Measurements from ENCODE around the gene MDN1.

Gene MDN1

DNA sequence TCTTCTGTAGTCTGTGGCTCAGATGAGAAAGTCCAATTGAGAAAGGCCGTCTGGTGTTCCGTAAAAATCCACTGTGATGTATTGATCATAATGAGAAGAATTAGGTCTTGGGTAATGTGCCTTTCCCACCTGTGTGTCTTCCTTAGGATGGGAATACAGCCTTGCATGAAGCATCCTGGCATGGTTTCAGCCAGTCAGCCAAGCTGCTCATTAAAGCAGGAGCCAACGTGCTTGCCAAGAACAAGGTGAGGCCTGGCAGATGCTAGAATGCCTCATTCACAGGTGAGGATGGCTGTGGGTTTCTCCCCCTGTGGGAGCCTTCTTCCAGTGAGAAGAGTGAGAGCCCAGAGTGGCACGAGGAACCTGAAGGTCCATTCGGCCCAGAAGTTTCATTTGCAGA lies 213.7 kb downstream of the MDN1 start:
- H2AFZ ChIP-seq (ENCODE audit: insufficient read depth, low read length, poor library complexity) = no peak overlapping the region
- no peaks in the 10 kb centered on the region for H3K79me1 ChIP-seq (ENCODE audit: low read length)
- no peaks in the 10 kb centered on the region for H3K79me2 ChIP-seq (ENCODE audit: control insufficient read depth, insufficient read depth, low read length, poor library complexity)
- no peaks in the 10 kb centered on the region for H3K27me3 ChIP-seq (ENCODE audit: insufficient read depth, low read length)
- no peak overlapping the region for H2AK5ac ChIP-seq (ENCODE audit: low read length)
- no peak overlapping the region for H4K8ac ChIP-seq (ENCODE audit: low read depth, low read length)
- H3K4me1 ChIP-seq (ENCODE audit: control insufficient read depth in 1 of 2, insufficient read depth in 2 of 2, low read length in 2 of 2) = no peaks in the 10 kb centered on the region
- no peak for DNase-seq
- H3K9me3 ChIP-seq (ENCODE audit: insufficient read depth, low read depth, low read length) = no peaks in the 10 kb centered on the region
- H3K27ac ChIP-seq (ENCODE audit: low read depth, low read length) = no peak overlapping the region
- H3K4me3 ChIP-seq (ENCODE audit: low read depth, low read length) = no peak overlapping the region
- H3K9ac ChIP-seq (ENCODE audit: low read length) = peak overlapping the region; percentile 8
- no peak overlapping the region for H4K91ac ChIP-seq (ENCODE audit: low read depth, low read length)
- H3K4ac ChIP-seq (ENCODE audit: low read depth, low read length) = no peak overlapping the region
- H3K14ac ChIP-seq (ENCODE audit: low read length) = no peak overlapping the region
- H2BK12ac ChIP-seq (ENCODE audit: low read length) = no peak overlapping the region
- H2BK5ac ChIP-seq (ENCODE audit: low read depth, low read length, poor library complexity) = no peak overlapping the region
- no CpG with 5 or more reads among the region's 5 CpGs for WGBS (ENCODE audit: extremely low coverage, insufficient coverage, insufficient read length)
- no peak overlapping the region for H4K12ac ChIP-seq (ENCODE audit: low read depth, low read length)
- H2BK120ac ChIP-seq (ENCODE audit: insufficient read depth, low read length, poor library complexity) = no peak overlapping the region
- H3K18ac ChIP-seq (ENCODE audit: low read length) = no peak overlapping the region
- H3K23ac ChIP-seq (ENCODE audit: low read length) = no peak overlapping the region
- no peak overlapping the region for H3K4me2 ChIP-seq (ENCODE audit: low read length)
- peaks cover 18 to 19% of the 10 kb centered on the region in 2 experiments for H3K36me3 ChIP-seq (ENCODE audit: control insufficient read depth in 1 of 2, insufficient read depth in 2 of 2, low read length in 2 of 2)

DNA sequence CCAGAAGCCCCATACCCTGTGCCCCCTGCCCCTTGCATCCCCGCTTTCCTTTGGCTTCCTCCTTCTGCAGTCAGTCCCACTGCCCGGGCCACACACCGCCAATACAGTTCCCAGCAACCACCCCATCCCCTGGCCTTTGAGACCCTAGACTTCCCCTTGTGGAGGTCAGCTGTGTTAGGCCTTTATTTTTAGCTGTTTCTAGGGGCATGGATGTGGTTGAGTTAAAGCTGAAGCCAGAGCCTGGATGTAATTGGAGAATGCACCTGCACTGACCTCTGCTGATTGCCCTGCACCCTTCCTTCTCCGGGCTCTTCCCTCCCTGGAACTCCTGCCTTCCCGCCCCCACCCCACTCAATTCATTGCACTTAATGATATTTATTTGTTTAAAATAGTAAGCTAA lies 214.9 kb downstream of the MDN1 start:
- Histone ChIP-seq H2AFZ (ENCODE audit: insufficient read depth, low read length, poor library complexity) (no peak overlapping the region), H4K91ac (ENCODE audit: low read depth, low read length) (no peak overlapping the region), H3K23ac (ENCODE audit: low read length) (no peak overlapping the region), H2BK12ac (ENCODE audit: low read length) (no peak overlapping the region), H3K4me2 (ENCODE audit: low read length) (no peak overlapping the region), H3K9ac (ENCODE audit: low read length) (no peak overlapping the region), H4K12ac (ENCODE audit: low read depth, low read length) (no peak overlapping the region), H3K4me1 (ENCODE audit: control insufficient read depth in 1 of 2, insufficient read depth in 2 of 2, low read length in 2 of 2) (no peaks in the 10 kb centered on the region), H4K8ac (ENCODE audit: low read depth, low read length) (no peak overlapping the region), H2BK5ac (ENCODE audit: low read depth, low read length, poor library complexity) (no peak overlapping the region), H2BK120ac (ENCODE audit: insufficient read depth, low read length, poor library complexity) (no peak overlapping the region), H3K9me3 (ENCODE audit: insufficient read depth, low read depth, low read length) (no peaks in the 10 kb centered on the region), H3K79me2 (ENCODE audit: control insufficient read depth, insufficient read depth, low read length, poor library complexity) (no peaks in the 10 kb centered on the region), H3K36me3 (ENCODE audit: control insufficient read depth in 1 of 2, insufficient read depth in 2 of 2, low read length in 2 of 2) (peaks cover 18% of the 10 kb centered on the region in 2 experiments), H3K4me3 (ENCODE audit: low read depth, low read length) (no peak overlapping the region), H3K27me3 (ENCODE audit: insufficient read depth, low read length) (no peaks in the 10 kb centered on the region), H3K4ac (ENCODE audit: low read depth, low read length) (no peak overlapping the region), H3K79me1 (ENCODE audit: low read length) (no peaks in the 10 kb centered on the region), H3K14ac (ENCODE audit: low read length) (no peak overlapping the region), H3K18ac (ENCODE audit: low read length) (no peak overlapping the region), H3K27ac (ENCODE audit: low read depth, low read length) (no peak overlapping the region), H2AK5ac (ENCODE audit: low read length) (no peak overlapping the region)
- WGBS (ENCODE audit: extremely low coverage, insufficient coverage, insufficient read length) = no CpG with 5 or more reads among the region's 5 CpGs
- DNase-seq = no peak

- Histone ChIP-seq H4K8ac (ENCODE audit: low read depth, low read length) (no peak overlapping the region), H3K79me1 (ENCODE audit: low read length) (no peaks in the 10 kb centered on the region), H3K4ac (ENCODE audit: low read depth, low read length) (no peak overlapping the region), H3K4me2 (ENCODE audit: low read length) (no peak overlapping the region), H3K9ac (ENCODE audit: low read length) (no peak overlapping the region), H2BK120ac (ENCODE audit: insufficient read depth, low read length, poor library complexity) (no peak overlapping the region), H2BK5ac (ENCODE audit: low read depth, low read length, poor library complexity) (no peak overlapping the region), H3K23ac (ENCODE audit: low read length) (no peak overlapping the region), H4K91ac (ENCODE audit: low read depth, low read length) (no peak overlapping the region), H2AFZ (ENCODE audit: insufficient read depth, low read length, poor library complexity) (no peak overlapping the region), H3K36me3 (ENCODE audit: control insufficient read depth in 1 of 2, insufficient read depth in 2 of 2, low read length in 2 of 2) (peaks cover 12 to 15% of the 10 kb centered on the region in 2 experiments), H3K4me3 (ENCODE audit: low read depth, low read length) (no peak overlapping the region), H3K4me1 (ENCODE audit: control insufficient read depth in 1 of 2, insufficient read depth in 2 of 2, low read length in 2 of 2) (no peaks in the 10 kb centered on the region), H3K27me3 (ENCODE audit: insufficient read depth, low read length) (no peaks in the 10 kb centered on the region), H2AK5ac (ENCODE audit: low read length) (no peak overlapping the region), H3K9me3 (ENCODE audit: insufficient read depth, low read depth, low read length) (no peaks in the 10 kb centered on the region), H3K27ac (ENCODE audit: low read depth, low read length) (no peak overlapping the region), H4K12ac (ENCODE audit: low read depth, low read length) (no peak overlapping the region), H3K79me2 (ENCODE audit: control insufficient read depth, insufficient read depth, low read length, poor library complexity) (no peaks in the 10 kb centered on the region), H3K14ac (ENCODE audit: low read length) (no peak overlapping the region), H2BK12ac (ENCODE audit: low read length) (no peak overlapping the region), H3K18ac (ENCODE audit: low read length) (no peak overlapping the region)
- no peak for DNase-seq
- WGBS (ENCODE audit: extremely low coverage, insufficient coverage, insufficient read length) = no CpG with 5 or more reads among the region's 6 CpGs
Observed at GRCh38 chr6:89602166-89602565, 217.4 kb downstream of the MDN1 start.

DNA sequence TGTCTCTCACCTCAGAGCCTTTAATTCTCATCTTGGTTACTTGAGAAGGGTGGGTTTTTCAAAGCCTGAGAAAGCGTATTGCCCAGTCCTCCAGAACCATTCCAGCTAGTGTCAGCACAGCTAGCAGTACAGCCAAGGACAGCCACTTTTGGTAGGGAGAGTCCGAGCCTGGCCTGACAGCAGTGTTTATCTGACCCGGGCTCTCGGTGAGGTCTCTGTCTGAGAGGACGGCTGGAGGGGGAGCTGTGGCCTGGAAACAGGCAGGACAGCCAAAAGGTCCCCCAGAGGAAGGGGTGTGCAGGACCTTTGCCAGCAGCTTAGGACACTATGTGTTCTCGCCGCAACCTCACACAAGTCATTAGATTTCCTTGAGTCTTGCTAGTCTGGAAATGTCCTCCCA lies 219.9 kb downstream of the MDN1 start:
- no peak overlapping the region for H3K4ac ChIP-seq (ENCODE audit: low read depth, low read length)
- no peaks in the 10 kb centered on the region for H3K79me2 ChIP-seq (ENCODE audit: control insufficient read depth, insufficient read depth, low read length, poor library complexity)
- H2AFZ ChIP-seq (ENCODE audit: insufficient read depth, low read length, poor library complexity) = no peak overlapping the region
- H3K14ac ChIP-seq (ENCODE audit: low read length) = no peak overlapping the region
- H4K91ac ChIP-seq (ENCODE audit: low read depth, low read length) = no peak overlapping the region
- H3K4me2 ChIP-seq (ENCODE audit: low read length) = no peak overlapping the region
- H3K4me1 ChIP-seq (ENCODE audit: control insufficient read depth in 1 of 2, insufficient read depth in 2 of 2, low read length in 2 of 2) = no peaks in the 10 kb centered on the region
- no peak overlapping the region for H2BK120ac ChIP-seq (ENCODE audit: insufficient read depth, low read length, poor library complexity)
- no peak overlapping the region for H2AK5ac ChIP-seq (ENCODE audit: low read length)
- no peak overlapping the region for H3K18ac ChIP-seq (ENCODE audit: low read length)
- H3K9me3 ChIP-seq (ENCODE audit: insufficient read depth, low read depth, low read length) = no peaks in the 10 kb centered on the region
- no peak overlapping the region for H3K23ac ChIP-seq (ENCODE audit: low read length)
- H2BK5ac ChIP-seq (ENCODE audit: low read depth, low read length, poor library complexity) = no peak overlapping the region
- peaks cover 9 to 13% of the 10 kb centered on the region in 2 experiments for H3K36me3 ChIP-seq (ENCODE audit: control insufficient read depth in 1 of 2, insufficient read depth in 2 of 2, low read length in 2 of 2)
- no peak overlapping the region for H3K27ac ChIP-seq (ENCODE audit: low read depth, low read length)
- H3K79me1 ChIP-seq (ENCODE audit: low read length) = no peaks in the 10 kb centered on the region
- no peak overlapping the region for H4K12ac ChIP-seq (ENCODE audit: low read depth, low read length)
- no peak for DNase-seq
- no peaks in the 10 kb centered on the region for H3K27me3 ChIP-seq (ENCODE audit: insufficient read depth, low read length)
- WGBS (ENCODE audit: extremely low coverage, insufficient coverage, insufficient read length) = no CpG with 5 or more reads among the region's 7 CpGs
- H4K8ac ChIP-seq (ENCODE audit: low read depth, low read length) = no peak overlapping the region
- no peak overlapping the region for H3K9ac ChIP-seq (ENCODE audit: low read length)
- no peak overlapping the region for H2BK12ac ChIP-seq (ENCODE audit: low read length)
- no peak overlapping the region for H3K4me3 ChIP-seq (ENCODE audit: low read depth, low read length)

Data from trophoblast cell (in vitro differentiated cells and primary cell).